ENCODE results near the gene SAE1. TPM values are rescaled to one million over a fixed set of nuclear protein-coding genes. Genes with fewer than 3 reads are reported as not detected.
"Not testable (repeated sequence)": the region's sequence is repeated elsewhere in the genome, so short reads cannot be mapped to it uniquely, and the experiment has no call there.

SAE1 gene
- 10 to 100 TPM; 55.9 to 57.4 TPM for total RNA-seq
- long read RNA-seq, donor 1, transcript SAE1-201 (9 exons, 2,049 nt): major isoform, 38 of 55 reads
- long read RNA-seq, donor 1, partial matches to known transcripts: 6 of 55 reads
- long read RNA-seq, donor 1, other reads (novel, unspliced or antisense): 7 of 55 reads
- long read RNA-seq, donor 2, transcript SAE1-201 (9 exons, 2,049 nt): major isoform, 185 of 231 reads
- long read RNA-seq, donor 2, partial matches to known transcripts: 15 of 231 reads
- long read RNA-seq, donor 2, other reads (novel, unspliced or antisense): 25 of 231 reads

- intact Hi-C loops (cut with DNase I): no loop called here
- peak; percentile 98 for DNase-seq (ENCODE audit: low spot score)
These were observed at the start of gene SAE1 for GRCh38 chr19:47130589-47131227. SAE1 (plus strand) TSS chr19:47130835; CDS start chr19:47130931, 96 bp downstream.

GRCh38 chr19:47081095-47081494, 49.5 kb upstream of the SAE1 start:
- intact Hi-C loops (cut with DNase I): loop anchor here in 1 of 2 donors (2.0 kb wide), 1 partner anchor 44 kb away; no protein-coding TSS in a partner anchor

GRCh38 chr19:47082493-47082892, 48.1 kb upstream of the SAE1 start:
- intact Hi-C loops (cut with DNase I): no loop called here
- no peak for DNase-seq (ENCODE audit: low spot score)

More at GRCh38 chr19:47081095-47081494, 49.5 kb upstream of the SAE1 start:
- no peak for DNase-seq (ENCODE audit: low spot score)

- intact Hi-C loops (cut with DNase I): no loop called here
- DNase-seq (ENCODE audit: low spot score): no peak
These were observed 45.7 kb upstream of the SAE1 start for GRCh38 chr19:47084879-47085439.

GRCh38 chr19:47086280-47086679, 44.4 kb upstream of the SAE1 start:
- intact Hi-C loops (cut with DNase I): no loop called here
- no peak for DNase-seq (ENCODE audit: low spot score)

GRCh38 chr19:47089767-47090350, 40.8 kb upstream of the SAE1 start:
- no peak for DNase-seq (ENCODE audit: low spot score)
- intact Hi-C loops (cut with DNase I): no loop called here

GRCh38 chr19:47093254-47093653, 37.4 kb upstream of the SAE1 start:
- intact Hi-C loops (cut with DNase I): no loop called here
- DNase-seq (ENCODE audit: low spot score): no peak

- no peak for DNase-seq (ENCODE audit: low spot score)
- intact Hi-C loops (cut with DNase I): no loop called here
These were observed 36.8 kb upstream of the SAE1 start for GRCh38 chr19:47093841-47094240.

GRCh38 chr19:47094557-47095475, 35.8 kb upstream of the SAE1 start:
- DNase-seq (ENCODE audit: low spot score): no peak
- intact Hi-C loops (cut with DNase I): no loop called here

GRCh38 chr19:47095476-47096099, 35.0 kb upstream of the SAE1 start:
- no peak for DNase-seq (ENCODE audit: low spot score)
- intact Hi-C loops (cut with DNase I): no loop called here

- DNase-seq (ENCODE audit: low spot score): no peak
- intact Hi-C loops (cut with DNase I): no loop called here
These were observed 34.4 kb upstream of the SAE1 start for GRCh38 chr19:47096100-47096704.

GRCh38 chr19:47096721-47097120, 33.9 kb upstream of the SAE1 start:
- intact Hi-C loops (cut with DNase I): no loop called here
- no peak for DNase-seq (ENCODE audit: low spot score)

- intact Hi-C loops (cut with DNase I): no loop called here
- DNase-seq (ENCODE audit: low spot score): peak; percentile 83
These were observed 33.0 kb upstream of the SAE1 start for GRCh38 chr19:47097396-47098201.

GRCh38 chr19:47098608-47099007, 32.0 kb upstream of the SAE1 start:
- intact Hi-C loops (cut with DNase I): no loop called here
- DNase-seq (ENCODE audit: low spot score): no peak

GRCh38 chr19:47099576-47100050, 31.0 kb upstream of the SAE1 start:
- intact Hi-C loops (cut with DNase I): no loop called here
- no peak for DNase-seq (ENCODE audit: low spot score)

GRCh38 chr19:47100290-47100689, 30.3 kb upstream of the SAE1 start:
- DNase-seq (ENCODE audit: low spot score): no peak
- intact Hi-C loops (cut with DNase I): no loop called here

GRCh38 chr19:47101116-47101515, 29.5 kb upstream of the SAE1 start:
- intact Hi-C loops (cut with DNase I); DNase-seq (ENCODE audit: low spot score): not testable (repeated sequence)

Data from posterior vena cava (tissue), 2 donors.